CMK (cell line): ENCODE data around the gene DPAGT1.
"Not testable (repeated sequence)": the region's sequence is repeated elsewhere in the genome, so short reads cannot be mapped to it uniquely, and the experiment has no call there.

Experiments
- DNase-seq: peaks from one replicate; pipeline ENCODE4 v3.0.0-alpha.2; 2010; ENCODE audit warnings: low read depth

DPAGT1 gene

GRCh38 chr11:119093942-119094815, 7.5 kb downstream of the DPAGT1 start:
- no peak for DNase-seq

- no peak for DNase-seq
These were observed 8.5 kb downstream of the DPAGT1 start for GRCh38 chr11:119092880-119093842.

- DNase-seq, result no peak
These were observed 9.4 kb downstream of the DPAGT1 start for GRCh38 chr11:119091966-119092879.

GRCh38 chr11:119091178-119091577, 10.5 kb downstream of the DPAGT1 start:
- DNase-seq, result no peak

GRCh38 chr11:119089319-119089718, 12.3 kb downstream of the DPAGT1 start:
- no peak for DNase-seq

GRCh38 chr11:119088406-119088805, 13.2 kb downstream of the DPAGT1 start:
- DNase-seq, result no peak

GRCh38 chr11:119087747-119088241, 13.9 kb downstream of the DPAGT1 start:
- peak; percentile 98 for DNase-seq

GRCh38 chr11:119087123-119087522, 14.5 kb downstream of the DPAGT1 start:
- DNase-seq, result no peak

GRCh38 chr11:119085437-119085847, 16.2 kb downstream of the DPAGT1 start:
- DNase-seq, result no peak

- peak; percentile 92 for DNase-seq
These were observed 16.8 kb downstream of the DPAGT1 start, which contains the start of gene HMBS for GRCh38 chr11:119084663-119085436. HMBS (plus strand) TSS chr11:119084881; CDS start chr11:119085034, 153 bp downstream.

- no peak for DNase-seq
These were observed 19.9 kb downstream of the DPAGT1 start for GRCh38 chr11:119081682-119082260.

GRCh38 chr11:119078675-119079420, 22.8 kb downstream of the DPAGT1 start:
- no peak for DNase-seq

- DNase-seq, result no peak
These were observed 23.8 kb downstream of the DPAGT1 start for GRCh38 chr11:119077839-119078238.

- DNase-seq, result peak; percentile 89
These were observed 34.1 kb downstream of the DPAGT1 start, which contains the start of gene VPS11 for GRCh38 chr11:119067371-119068222. VPS11 (plus strand) TSS chr11:119067818; CDS start chr11:119067824, 6 bp downstream.

GRCh38 chr11:119065369-119065768, 36.3 kb downstream of the DPAGT1 start:
- DNase-seq, result no peak

- DNase-seq, result no peak
These were observed 38.9 kb downstream of the DPAGT1 start for GRCh38 chr11:119062779-119063178.

- no peak for DNase-seq
These were observed 40.4 kb downstream of the DPAGT1 start for GRCh38 chr11:119061256-119061655.

GRCh38 chr11:119059128-119059527, 42.5 kb downstream of the DPAGT1 start:
- DNase-seq, result not testable (repeated sequence)
